Activated CD8-positive, alpha-beta memory T cell treated with anti-CD3 and anti-CD28 coated beads, Interleukin-2, amount 10 ng/mL, durations not matched to agents 7 days and 5 days (primary cell): ENCODE measurements around the gene SLC25A5. TPM values are rescaled to one million over a fixed set of nuclear protein-coding genes. Genes with fewer than 3 reads are reported as not detected.
A peak's percentile ranks its signal among the peaks of the same experiment; 100 is the strongest.
"Not testable (repeated sequence)": the region's sequence is repeated elsewhere in the genome, so short reads cannot be mapped to it uniquely, and the experiment has no call there.

Experiments used
- ATAC-seq: fragments of 150-1000 bp; cut with Tn5 transposase; one replicate; pipeline ENCODE4 v1.10.0; 2021; ENCODE audit warnings: moderate library complexity
- CTCF ChIA-PET: fragments of 350-600 bp; sonication (Branson Sonifier 250); formaldehyde crosslinking; loops from one replicate; lab custom pipeline; 2021; ENCODE audit warnings: antibody characterized with exemption; lab: Charles Lee
- DNase-seq: peaks from one replicate; pipeline ENCODE4 v3.0.0-alpha.2; 2020
- H3K27ac Mint-ChIP-seq: one replicate; pipeline ENCODE4 v1.8.0; 2021; ENCODE audit warnings: mild to moderate bottlenecking, mixed read lengths
- H3K27me3 Mint-ChIP-seq: one replicate; pipeline ENCODE4 v1.8.0; 2021; ENCODE audit warnings: mixed read lengths
- H3K36me3 Mint-ChIP-seq: one replicate; pipeline ENCODE4 v1.8.0; 2021; ENCODE audit warnings: mild to moderate bottlenecking, mixed read lengths
- H3K4me1 Mint-ChIP-seq: one replicate; pipeline ENCODE4 v1.8.0; 2021; ENCODE audit warnings: mixed read lengths
- H3K4me3 Mint-ChIP-seq: one replicate; pipeline ENCODE4 v1.8.0; 2021; ENCODE audit warnings: mild to moderate bottlenecking, moderate library complexity, mixed read lengths
- H3K9me3 Mint-ChIP-seq: one replicate; pipeline ENCODE4 v1.8.0; 2022; ENCODE audit warnings: low read depth, mixed read lengths
- total RNA-seq, 2 experiments: library from RNA; stranded (reverse); gene quantifications; one replicate each; pipeline ENCODE4 v1.2.3, GENCODE V29; 2021

SLC25A5 gene
- total RNA-seq = 100 to 1,000 TPM; 434 to 517 TPM

DNA sequence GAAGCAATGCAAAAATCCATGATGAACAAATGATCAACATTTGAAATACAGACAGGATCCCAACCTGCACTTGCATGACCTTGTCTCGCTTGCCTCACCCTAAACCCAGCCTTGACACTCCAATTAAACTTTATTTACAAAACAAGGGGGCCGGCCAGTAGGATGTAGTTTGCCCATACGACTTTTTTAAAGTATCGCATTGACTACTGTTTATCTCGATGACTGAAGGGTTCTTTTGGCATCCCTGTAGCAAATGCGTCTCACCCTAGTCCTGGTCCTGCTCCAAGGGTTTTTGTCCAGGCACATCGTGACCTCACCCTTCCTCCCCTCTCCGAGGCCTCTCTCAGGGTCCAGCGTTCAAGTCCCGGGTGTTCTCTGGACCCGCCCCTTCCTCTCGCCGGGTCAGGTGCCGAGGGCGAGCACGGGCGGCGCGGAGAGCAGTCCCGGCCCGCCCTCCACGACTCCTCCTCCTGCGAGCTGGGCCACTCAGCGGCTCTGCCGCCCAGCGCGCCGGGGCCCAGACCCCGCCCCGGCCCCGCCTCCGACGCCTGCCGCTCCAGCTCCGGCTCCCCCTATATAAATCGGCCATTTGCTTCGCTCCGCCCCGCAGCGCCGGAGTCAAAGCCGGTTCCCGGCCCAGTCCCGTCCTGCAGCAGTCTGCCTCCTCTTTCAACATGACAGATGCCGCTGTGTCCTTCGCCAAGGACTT is at the start of gene SLC25A5:
SLC25A5 (plus strand) TSS at position 603 of the 709 bp plus-strand sequence; CDS start at position 675, 72 bp downstream.
- Mint-ChIP-seq H3K27ac (peak within 1 kb of the TSS; percentile 93), H3K27me3 (no peaks in the 10 kb centered on the region), H3K36me3 (peaks cover 23% of the 10 kb centered on the region), H3K4me3 (peak within 1 kb of the TSS; percentile 87), H3K9me3 (no peaks in the 10 kb centered on the region), H3K4me1 (peaks cover 25% of the 10 kb centered on the region)
- DNase-seq (peak; percentile 89), ATAC-seq (peak; percentile 91)
- CTCF ChIA-PET = interaction anchor here (0.5 to 2.2 kb wide), 5 partner anchors 12 to 237 kb away, joined by 3 to 7 read pairs (median 4); no protein-coding TSS in a partner anchor

DNA sequence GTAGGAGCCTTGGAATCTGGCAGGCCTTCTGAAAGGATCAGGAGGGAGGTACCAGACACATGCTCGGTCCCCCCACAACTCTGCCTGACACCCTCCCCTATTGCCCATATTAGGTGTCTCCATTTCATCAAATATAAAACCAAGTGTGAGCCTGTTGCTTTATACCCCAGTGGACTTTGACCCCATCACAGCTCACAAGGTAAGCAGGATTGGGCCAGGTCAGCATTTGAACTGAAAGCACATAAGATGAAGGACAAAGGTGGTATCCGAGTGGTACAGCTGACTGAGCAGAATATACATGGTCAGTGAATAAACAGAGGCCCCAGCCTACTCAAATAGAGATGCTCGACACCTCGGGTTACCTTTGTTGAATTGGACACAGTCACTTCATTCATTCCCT is 49.1 kb upstream of the SLC25A5 start:
- H3K4me3 Mint-ChIP-seq = no peak overlapping the region
- no peaks in the 10 kb centered on the region for H3K36me3 Mint-ChIP-seq
- no peaks in the 10 kb centered on the region for H3K4me1 Mint-ChIP-seq
- ATAC-seq (no peak), DNase-seq (no peak)
- H3K9me3 Mint-ChIP-seq = no peaks in the 10 kb centered on the region
- CTCF ChIA-PET = no interaction called here
- no peak overlapping the region for H3K27ac Mint-ChIP-seq
- H3K27me3 Mint-ChIP-seq = no peaks in the 10 kb centered on the region

DNA sequence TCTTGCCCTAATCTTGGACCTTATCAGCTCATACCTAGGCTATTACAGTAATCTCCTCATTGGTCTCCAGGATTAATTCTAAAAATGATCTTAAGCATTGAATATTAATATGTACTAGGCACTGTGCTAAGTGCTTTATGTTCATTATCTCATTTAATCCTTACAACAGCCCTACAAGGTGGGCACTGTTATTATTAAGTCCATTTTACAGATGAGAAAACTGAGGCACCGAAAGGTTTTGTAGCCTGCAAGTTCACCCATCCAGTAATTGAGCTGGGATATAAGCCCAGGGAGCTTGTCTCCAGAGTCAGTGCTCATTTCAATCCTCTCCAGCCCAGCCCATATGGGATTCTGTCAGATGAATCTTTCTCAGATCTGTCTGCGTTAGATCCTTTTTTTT is 48.3 kb upstream of the SLC25A5 start:
- ATAC-seq (no peak), DNase-seq (no peak)
- no peaks in the 10 kb centered on the region for H3K9me3 Mint-ChIP-seq
- H3K27me3 Mint-ChIP-seq = no peaks in the 10 kb centered on the region
- no peaks in the 10 kb centered on the region for H3K36me3 Mint-ChIP-seq
- no peak overlapping the region for H3K4me3 Mint-ChIP-seq
- CTCF ChIA-PET = interaction anchor here (0.7 kb wide), 1 partner anchor 49 kb away, joined by 3 read pairs; no protein-coding TSS in a partner anchor
- H3K4me1 Mint-ChIP-seq = no peaks in the 10 kb centered on the region
- no peak overlapping the region for H3K27ac Mint-ChIP-seq

DNA sequence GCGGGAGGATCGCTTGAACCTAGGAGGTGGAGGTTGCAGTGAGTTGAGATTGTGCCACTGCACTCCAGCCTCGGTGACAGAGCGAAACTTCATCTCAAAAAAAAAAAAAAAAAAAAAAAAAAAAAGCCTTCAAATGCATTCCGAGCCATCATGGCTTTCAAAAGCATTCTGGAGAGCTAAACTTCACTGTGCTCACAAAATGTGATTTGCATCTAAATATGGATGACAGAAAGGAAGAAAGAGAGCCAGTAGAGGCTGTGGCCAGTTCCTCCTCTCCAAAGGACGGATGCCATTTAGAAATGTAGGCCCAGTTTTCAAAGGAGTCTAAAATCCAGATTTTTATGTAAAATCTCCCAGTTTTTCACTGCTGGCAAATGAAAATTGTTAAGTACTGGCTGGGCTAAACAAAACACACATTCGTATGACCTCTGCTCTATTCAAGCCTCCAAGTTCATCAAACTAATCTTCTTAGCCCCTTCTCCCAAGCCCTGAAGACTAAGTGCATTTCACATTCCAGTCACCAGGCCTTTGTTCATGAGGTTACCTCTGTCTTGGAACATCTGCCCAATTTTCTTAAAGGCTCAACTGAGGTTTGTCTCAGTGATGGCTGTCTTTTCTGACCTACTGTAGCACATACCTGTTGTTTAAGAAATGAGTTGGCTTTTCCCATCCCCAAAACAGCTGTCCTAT is 47.1 kb upstream of the SLC25A5 start:
- no peak for ATAC-seq
- DNase-seq = no peak
- H3K27ac Mint-ChIP-seq = no peak overlapping the region
- H3K36me3 Mint-ChIP-seq = no peaks in the 10 kb centered on the region
- CTCF ChIA-PET = no interaction called here
- H3K9me3 Mint-ChIP-seq = no peaks in the 10 kb centered on the region
- no peak overlapping the region for H3K4me3 Mint-ChIP-seq
- H3K4me1 Mint-ChIP-seq = peaks cover under 1% of the 10 kb centered on the region
- H3K27me3 Mint-ChIP-seq = no peaks in the 10 kb centered on the region

DNA sequence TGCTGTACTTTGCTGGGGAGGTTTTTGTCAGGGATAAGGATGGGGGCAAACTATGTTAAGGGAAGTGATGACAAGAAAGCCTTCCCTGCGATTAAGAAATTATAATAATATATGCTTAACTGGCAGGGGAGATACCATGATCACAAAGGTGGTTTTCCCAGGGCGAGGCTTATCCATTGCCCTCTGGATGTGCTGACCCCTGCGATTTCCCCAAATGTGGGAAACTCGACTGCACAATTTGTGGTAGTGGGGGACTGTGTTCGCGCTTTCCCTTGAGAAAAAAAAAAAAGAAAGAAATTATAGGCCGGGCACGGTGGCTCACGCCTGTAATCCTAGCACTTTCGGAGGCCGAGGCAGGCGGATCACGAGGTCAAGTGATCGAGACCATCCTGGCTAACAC is 44.6 kb upstream of the SLC25A5 start:
- Mint-ChIP-seq H3K27ac (no peak overlapping the region), H3K27me3 (no peaks in the 10 kb centered on the region), H3K36me3 (no peaks in the 10 kb centered on the region)

DNA sequence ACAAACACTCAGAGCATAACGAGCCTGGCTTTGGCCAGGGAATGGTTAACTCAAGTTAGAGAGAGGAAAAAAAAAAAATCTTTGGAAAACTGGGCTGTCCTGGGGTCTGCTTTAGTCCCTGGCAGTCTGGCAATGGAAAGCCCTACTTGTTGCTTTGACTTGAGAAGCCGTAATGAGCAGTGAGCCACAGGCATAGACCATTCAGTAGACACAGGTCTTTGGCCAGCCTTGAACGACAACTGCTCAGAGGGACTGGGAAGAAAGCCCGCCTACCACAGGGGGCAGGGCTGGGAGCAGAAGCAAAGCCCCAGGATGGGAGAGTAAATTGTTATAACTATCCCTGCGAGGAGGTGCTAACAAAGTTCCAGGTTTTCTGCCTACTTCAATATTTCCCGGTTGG is 43.2 kb upstream of the SLC25A5 start:
- Mint-ChIP-seq H3K36me3 (no peaks in the 10 kb centered on the region), H3K4me1 (peaks cover 14% of the 10 kb centered on the region), H3K4me3 (no peak overlapping the region), H3K27me3 (no peaks in the 10 kb centered on the region), H3K9me3 (no peaks in the 10 kb centered on the region), H3K27ac (no peak overlapping the region)
- ATAC-seq = no peak
- no peak for DNase-seq
- CTCF ChIA-PET = no interaction called here

More for the DNA sequence above, 44.6 kb upstream of the SLC25A5 start:
- H3K4me3 Mint-ChIP-seq = no peak overlapping the region
- H3K9me3 Mint-ChIP-seq = no peaks in the 10 kb centered on the region
- peaks cover 14% of the 10 kb centered on the region for H3K4me1 Mint-ChIP-seq
- ATAC-seq = no peak
- DNase-seq = no peak
- CTCF ChIA-PET = no interaction called here

DNA sequence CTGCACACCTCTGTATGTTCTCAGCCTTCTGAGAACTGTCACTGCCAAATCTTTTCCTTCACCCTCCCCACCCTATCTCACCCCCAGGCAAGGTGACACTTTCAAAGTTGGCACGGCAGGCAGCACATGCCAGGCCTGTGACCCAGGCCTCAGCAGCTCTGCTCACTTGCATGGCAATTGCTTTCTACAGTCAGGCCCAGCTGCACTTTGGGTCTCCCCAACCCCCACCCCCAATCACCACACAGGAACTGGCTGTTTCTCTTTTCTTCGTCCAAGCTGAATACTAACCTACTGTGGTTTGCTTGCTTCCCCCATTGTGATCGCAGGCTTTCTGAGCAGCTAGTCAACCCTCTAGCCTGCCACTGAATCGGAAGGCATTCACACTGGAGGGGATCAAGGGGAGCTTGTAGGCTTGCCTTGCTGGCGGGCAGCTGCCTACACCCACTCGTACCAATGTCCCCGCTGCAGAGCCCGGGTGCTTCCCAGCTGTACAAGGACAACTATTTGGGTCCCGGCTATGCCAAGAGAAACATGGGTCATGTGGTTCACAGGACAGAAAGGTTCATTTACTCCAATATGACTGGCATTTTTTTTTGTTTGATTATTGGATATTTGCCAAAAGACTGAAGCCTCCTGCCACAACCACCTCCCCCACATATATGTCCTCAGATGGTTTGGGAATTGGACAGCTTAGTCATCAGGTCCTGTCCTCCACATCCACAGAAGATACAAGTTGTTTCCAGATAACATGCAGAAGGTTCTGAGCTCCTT is 41.0 kb upstream of the SLC25A5 start:
- Mint-ChIP-seq H3K4me1 (peaks cover 14% of the 10 kb centered on the region), H3K27me3 (no peaks in the 10 kb centered on the region), H3K4me3 (no peak overlapping the region), H3K9me3 (no peaks in the 10 kb centered on the region), H3K36me3 (no peaks in the 10 kb centered on the region), H3K27ac (peak overlapping the region; percentile 74)
- ATAC-seq (peak; percentile 66), DNase-seq (peak; percentile 41)
- CTCF ChIA-PET = no interaction called here

DNA sequence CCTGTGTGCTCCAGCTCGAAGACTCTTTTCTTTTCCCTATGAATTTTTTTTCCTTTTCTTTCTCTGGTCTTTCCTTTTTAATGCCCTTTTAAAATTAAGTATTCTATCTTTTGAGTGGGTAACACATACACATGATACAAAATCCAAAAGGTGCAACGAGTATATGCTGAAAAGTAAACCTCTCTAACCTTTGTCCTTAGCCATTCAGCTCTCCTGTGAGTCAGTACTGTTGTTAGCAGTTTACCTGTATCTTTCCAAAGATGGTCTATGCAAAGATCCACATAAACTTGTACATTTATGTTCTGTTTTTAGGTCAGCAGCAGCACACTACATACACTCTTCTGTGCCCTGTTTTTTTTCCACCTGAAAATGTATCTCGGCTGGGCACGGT is 40.5 kb upstream of the SLC25A5 start:
- peak overlapping the region; percentile 74 for H3K27ac Mint-ChIP-seq
- CTCF ChIA-PET = no interaction called here
- DNase-seq = no peak

DNA sequence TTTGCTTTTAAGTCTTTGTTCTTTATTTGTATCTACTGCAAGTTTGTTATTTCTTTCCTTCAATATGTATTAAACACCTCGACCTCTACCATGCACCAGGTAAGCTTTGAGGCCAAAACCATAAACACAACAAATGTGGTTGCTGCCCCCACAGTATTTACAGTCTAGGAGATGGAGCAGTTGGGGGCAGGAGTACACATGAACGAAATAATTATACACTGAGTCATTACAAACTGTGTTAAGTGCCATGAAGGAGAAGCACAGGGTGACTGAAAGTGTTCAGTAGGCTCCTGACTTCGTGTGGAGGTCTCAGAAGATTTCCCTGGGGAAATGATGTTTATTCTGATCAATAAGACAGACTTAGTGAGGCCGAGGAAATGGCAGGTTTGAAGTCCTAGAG is 38.8 kb upstream of the SLC25A5 start:
- CTCF ChIA-PET = no interaction called here
- peaks cover 14% of the 10 kb centered on the region for H3K4me1 Mint-ChIP-seq
- H3K36me3 Mint-ChIP-seq = peaks cover 5% of the 10 kb centered on the region
- no peak overlapping the region for H3K4me3 Mint-ChIP-seq
- no peaks in the 10 kb centered on the region for H3K27me3 Mint-ChIP-seq
- DNase-seq (no peak), ATAC-seq (no peak)
- H3K9me3 Mint-ChIP-seq = no peaks in the 10 kb centered on the region
- no peak overlapping the region for H3K27ac Mint-ChIP-seq

More for the DNA sequence above, 40.5 kb upstream of the SLC25A5 start:
- Mint-ChIP-seq H3K36me3 (no peaks in the 10 kb centered on the region), H3K4me1 (peaks cover 14% of the 10 kb centered on the region), H3K9me3 (no peaks in the 10 kb centered on the region), H3K27me3 (no peaks in the 10 kb centered on the region), H3K4me3 (no peak overlapping the region)
- ATAC-seq = no peak

DNA sequence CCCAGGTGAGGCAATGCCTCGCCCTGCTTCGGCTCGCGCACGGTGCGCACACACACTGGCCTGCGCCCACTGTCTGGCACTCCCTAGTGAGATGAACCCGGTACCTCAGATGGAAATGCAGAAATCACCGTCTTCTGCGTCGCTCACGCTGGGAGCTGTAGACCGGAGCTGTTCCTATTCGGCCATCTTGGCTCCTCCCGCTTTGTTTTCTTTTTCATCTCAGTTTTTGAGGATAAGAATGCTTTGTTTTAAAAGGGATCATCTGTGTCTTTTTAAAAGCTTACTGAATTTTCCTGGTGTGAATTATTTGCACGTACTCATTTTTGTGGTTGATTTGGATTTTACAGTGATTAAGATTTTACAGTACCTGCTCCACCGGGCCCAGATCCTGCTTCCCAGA is 26.9 kb upstream of the SLC25A5 start:
- ATAC-seq, H3K9me3 Mint-ChIP-seq, H3K4me3 Mint-ChIP-seq, H3K27me3 Mint-ChIP-seq, H3K4me1 Mint-ChIP-seq, H3K27ac Mint-ChIP-seq, CTCF ChIA-PET, H3K36me3 Mint-ChIP-seq, DNase-seq: not testable (repeated sequence)

DNA sequence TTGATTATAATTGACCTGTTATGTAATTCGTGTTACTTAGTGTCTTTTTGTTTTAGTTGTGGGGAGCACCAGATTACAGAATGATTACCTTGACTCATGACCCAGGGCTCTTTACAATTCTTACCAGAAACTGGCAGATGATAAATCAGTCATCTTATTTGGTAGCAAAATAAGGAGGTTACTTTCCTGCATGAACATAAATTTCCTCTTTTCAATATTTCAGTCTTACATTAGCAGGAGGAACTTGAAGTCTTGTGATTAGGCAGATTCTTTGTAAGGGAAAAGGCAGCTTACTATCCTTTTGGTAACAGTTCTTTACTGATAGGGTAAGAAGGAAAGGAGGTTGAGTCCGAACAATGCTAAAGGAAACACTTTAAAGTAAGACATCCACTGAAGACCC is 26.0 kb upstream of the SLC25A5 start:
- Mint-ChIP-seq H3K36me3 (no peaks in the 10 kb centered on the region), H3K27me3 (no peaks in the 10 kb centered on the region), H3K4me3 (no peak overlapping the region), H3K9me3 (no peaks in the 10 kb centered on the region), H3K4me1 (no peaks in the 10 kb centered on the region), H3K27ac (no peak overlapping the region)
- DNase-seq (no peak), ATAC-seq (no peak)
- CTCF ChIA-PET = no interaction called here

DNA sequence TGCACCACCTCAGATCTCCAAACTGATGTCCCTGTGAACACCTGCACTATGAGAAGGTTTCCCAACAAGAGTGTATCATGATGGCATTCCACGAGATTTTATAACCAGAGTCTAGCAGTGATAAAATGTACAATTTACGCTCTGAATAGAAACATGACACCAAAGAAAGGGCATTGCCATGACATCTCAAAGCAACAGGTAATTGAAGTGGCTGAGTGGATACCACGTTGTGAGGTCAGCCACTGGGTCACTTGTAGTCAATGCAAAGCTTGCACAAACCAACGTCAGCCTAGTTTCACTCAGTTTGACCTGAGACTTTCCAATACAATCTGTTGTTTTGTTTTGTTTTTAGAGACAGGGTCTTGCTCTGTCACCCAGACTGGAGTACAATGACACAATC is 15.0 kb upstream of the SLC25A5 start:
- H3K4me1 Mint-ChIP-seq = no peaks in the 10 kb centered on the region

DNA sequence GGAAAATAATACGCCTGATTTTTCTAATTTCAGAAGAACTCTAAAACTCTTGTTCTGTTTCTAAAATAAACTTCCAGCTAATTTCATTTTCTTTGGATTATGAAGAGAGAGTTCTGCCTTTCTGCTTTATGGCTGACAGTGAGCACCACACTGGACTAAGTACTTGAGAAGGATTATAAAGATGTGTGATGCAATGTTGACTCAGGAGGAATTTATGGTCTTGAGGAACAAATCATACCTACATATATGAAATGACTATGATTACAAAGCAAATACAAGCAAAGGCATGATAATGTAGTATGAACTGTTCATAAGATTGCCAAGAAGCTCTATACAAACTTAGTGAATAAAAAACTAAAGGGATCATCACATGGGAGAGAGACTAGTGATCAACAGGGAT is 13.0 kb upstream of the SLC25A5 start:
- no peaks in the 10 kb centered on the region for H3K27me3 Mint-ChIP-seq
- no peaks in the 10 kb centered on the region for H3K4me1 Mint-ChIP-seq
- no peak overlapping the region for H3K4me3 Mint-ChIP-seq
- no peak overlapping the region for H3K27ac Mint-ChIP-seq
- no peaks in the 10 kb centered on the region for H3K9me3 Mint-ChIP-seq
- H3K36me3 Mint-ChIP-seq = peaks cover 6% of the 10 kb centered on the region
- DNase-seq (no peak), ATAC-seq (no peak)
- CTCF ChIA-PET = no interaction called here

More for the DNA sequence above, 15.0 kb upstream of the SLC25A5 start:
- DNase-seq (no peak), ATAC-seq (no peak)
- Mint-ChIP-seq H3K4me3 (no peak overlapping the region), H3K27me3 (no peaks in the 10 kb centered on the region), H3K9me3 (no peaks in the 10 kb centered on the region), H3K27ac (no peak overlapping the region), H3K36me3 (peaks cover 5% of the 10 kb centered on the region)
- CTCF ChIA-PET = interaction anchor here (1.4 kb wide), 1 partner anchor 29 kb away, joined by 3 read pairs; no protein-coding TSS in a partner anchor
